Fibroblast of upper back skin (primary cell): Measurements from ENCODE around the gene TP73.

Experiments
- DNase-seq: peaks from one replicate; pipeline ENCODE4 v3.0.0-alpha.2; 2013

The TP73 gene

DNA sequence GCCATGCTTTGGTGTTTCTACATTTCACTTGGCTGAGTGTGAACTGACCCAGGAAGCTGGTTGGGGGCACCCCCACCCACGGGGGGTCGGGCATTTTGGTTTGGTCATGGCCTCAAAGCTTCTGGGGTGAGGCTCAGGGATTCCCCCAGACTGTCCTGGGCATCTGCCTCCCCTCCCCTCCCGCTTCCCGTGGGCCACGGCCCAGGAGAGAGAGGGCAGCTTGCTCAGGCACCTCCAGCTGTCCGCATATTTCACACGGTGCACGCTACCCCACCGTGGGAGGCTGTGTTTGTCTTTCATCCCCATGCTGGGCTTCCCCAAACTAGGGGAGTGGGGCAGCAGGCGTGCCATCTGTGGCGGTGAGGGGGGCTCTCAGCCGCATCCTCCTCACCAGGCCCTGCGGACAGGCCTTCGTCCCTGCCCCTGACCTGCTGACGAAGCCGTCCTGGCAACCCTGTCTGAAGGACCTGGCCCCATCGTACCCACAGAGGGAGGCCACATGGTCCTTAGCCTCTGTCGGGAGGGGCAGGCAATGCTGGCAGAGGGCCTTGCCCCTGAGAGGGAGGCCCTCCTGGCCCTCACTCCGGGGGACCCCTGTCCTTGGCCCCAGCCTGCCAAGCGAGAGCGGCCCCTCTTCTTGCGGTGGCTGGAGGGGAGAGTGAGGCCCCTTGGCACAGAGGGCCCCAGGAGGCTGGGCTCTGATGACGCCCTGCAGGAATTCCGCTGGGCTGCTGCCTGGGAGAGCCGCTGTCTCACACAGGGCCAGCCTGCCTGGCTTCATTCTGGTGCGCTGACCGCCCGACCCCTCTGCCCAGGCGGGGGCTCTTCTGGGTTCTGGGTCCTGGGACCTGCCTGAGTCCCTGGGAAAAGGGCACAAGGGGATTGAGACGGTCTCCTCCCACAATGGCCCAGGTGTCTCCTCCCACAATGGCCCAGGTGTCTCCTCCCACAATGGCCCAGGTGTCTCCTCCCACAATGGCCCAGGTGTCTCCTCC, 22.1 kb downstream of the TP73 start:
- no peak for DNase-seq

- DNase-seq: no peak
Measured at GRCh38 chr1:3675436-3675835, 23.1 kb downstream of the TP73 start.

GRCh38 chr1:3676581-3677470, 24.5 kb downstream of the TP73 start:
- no peak for DNase-seq

- DNase-seq: no peak
Measured at GRCh38 chr1:3677484-3677883, 25.2 kb downstream of the TP73 start.

DNA sequence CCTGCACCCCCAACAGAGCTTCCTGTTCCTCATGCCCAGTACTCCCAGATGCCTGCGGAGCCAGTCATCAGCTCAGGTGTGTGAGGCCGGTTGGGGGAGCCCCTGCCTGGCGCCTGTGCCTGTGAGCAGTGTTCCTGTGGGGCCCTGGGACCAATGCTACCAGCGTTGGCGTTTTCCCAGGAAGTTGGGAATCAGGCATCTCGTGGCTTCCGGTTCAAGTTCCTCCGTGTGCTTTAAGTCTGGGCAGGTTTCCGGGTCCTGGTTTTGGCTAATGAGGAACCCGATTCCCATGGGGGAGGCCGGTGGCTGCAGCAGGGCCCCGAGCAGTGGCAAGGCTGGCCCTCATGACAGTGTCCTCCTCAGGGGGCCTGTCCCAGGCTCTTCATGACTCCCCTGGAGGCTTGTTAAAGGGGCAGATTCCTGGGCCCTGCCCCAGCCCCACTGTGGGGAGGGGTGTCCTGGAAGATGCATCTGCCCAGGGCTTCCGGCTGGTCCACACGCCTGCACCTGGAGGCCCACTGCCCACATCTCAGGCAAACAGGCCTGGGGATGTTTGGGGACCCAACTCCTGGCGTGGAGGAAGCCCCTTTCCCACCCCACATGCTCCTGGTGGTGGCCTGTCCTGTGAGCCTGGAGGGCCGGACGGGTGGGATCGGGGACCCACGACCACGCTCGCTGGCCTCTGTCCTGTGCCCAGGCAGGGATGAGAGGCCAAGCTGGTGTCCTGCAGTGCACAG, 26.2 kb downstream of the TP73 start:
- DNase-seq: no peak

- no peak for DNase-seq
Measured at GRCh38 chr1:3679098-3679555, 26.8 kb downstream of the TP73 start.

DNA sequence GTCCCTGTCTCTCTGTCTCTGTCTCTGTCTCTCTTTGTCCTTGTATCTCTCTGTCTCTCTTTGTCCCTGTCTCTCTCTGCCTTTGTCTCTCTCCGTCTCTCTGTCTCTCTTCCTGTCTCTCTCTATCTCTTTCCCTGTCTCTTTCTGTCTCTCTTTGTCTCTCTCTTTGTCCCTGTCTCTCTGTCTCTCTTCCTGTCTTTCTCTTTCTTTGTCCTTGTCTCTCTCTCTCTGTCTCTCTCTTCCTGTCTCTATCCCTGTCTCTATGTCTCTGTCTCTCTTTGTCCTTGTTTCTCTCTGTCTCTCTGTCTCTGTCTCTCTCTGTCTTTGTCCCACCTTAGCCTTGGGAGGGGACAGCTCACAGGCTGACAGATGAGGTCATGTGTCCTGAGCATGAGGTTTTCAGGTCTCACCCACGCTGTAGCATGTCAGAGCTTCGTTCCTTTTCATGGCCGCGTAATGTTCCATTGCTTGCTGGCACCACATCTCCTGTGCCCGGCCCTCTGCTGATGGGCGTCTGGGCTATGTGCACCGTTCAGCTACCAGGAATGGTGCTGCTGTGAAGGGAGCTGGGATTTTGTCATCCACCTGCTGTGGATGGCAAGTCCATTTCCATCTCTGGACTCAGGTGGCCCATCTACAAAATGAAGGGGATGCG, 27.6 kb downstream of the TP73 start:
- DNase-seq: no peak

DNA sequence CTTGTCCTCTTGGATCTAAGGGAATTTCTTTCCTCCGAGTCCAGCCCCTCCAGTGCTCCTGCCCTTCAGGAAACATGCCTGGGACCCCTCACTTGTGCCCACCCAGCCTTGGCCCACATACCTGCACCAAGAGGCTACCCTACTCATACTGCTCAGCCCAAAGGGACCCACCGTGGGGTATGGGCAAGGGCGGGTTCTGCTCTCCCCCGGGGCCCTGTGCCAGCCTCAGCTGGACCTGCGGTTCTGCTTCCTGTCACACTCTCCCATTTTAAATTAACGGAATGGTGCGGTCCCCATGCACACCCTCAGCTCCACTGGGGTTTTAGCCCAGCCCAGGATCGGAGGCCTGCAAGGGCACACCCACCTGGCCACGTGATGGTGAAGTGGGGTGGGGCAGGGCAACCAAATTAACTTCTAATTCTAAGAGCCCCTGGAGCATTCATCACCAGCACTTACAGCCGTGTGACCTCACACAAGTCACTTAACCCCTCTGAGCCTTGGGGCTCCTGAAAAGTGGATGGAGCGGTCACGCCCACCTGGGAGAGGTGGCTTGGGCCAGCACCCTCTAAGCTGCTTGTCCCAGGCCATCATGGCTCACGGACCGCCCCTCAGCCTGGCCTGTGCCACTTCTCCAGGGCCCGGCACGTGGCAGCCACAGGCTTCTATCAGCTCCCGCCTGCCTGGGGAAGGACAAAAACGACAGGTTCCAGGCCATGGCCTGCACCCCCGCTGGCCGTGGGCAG, 28.3 kb downstream of the TP73 start:
- DNase-seq: no peak

DNA sequence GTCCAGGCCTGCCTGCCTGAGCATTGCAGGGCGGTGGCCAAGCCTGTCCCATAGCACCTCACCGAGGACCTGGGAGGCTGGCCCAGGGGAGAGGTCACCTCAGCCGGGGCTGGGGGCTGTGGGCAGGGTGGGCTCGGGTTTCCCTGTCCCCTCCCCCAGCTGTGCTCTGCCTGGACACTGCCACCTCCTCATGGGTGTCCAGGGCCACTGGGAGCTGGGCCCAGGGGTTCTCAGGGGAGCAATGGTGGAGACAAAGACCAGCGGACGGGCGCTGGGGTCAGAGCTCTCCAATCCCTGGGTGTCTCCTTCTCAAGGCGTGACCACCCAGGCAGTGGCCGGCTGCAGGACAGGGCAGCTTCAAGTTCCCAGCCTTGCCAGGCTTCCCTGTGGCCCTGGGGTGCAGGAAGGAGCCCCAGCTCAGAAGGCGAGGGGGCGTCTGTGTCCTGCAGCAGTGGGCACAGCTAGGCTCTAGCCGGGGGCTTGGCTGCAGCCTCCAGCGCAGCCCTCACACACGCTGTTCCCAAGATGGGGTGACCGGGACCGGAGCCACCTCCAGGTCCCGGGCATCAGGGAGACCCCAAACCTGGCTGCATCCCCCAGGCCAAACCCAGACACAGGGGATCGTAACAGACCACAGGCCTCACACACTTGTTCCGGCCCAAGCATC, 29.0 kb downstream of the TP73 start:
- no peak for DNase-seq

DNA sequence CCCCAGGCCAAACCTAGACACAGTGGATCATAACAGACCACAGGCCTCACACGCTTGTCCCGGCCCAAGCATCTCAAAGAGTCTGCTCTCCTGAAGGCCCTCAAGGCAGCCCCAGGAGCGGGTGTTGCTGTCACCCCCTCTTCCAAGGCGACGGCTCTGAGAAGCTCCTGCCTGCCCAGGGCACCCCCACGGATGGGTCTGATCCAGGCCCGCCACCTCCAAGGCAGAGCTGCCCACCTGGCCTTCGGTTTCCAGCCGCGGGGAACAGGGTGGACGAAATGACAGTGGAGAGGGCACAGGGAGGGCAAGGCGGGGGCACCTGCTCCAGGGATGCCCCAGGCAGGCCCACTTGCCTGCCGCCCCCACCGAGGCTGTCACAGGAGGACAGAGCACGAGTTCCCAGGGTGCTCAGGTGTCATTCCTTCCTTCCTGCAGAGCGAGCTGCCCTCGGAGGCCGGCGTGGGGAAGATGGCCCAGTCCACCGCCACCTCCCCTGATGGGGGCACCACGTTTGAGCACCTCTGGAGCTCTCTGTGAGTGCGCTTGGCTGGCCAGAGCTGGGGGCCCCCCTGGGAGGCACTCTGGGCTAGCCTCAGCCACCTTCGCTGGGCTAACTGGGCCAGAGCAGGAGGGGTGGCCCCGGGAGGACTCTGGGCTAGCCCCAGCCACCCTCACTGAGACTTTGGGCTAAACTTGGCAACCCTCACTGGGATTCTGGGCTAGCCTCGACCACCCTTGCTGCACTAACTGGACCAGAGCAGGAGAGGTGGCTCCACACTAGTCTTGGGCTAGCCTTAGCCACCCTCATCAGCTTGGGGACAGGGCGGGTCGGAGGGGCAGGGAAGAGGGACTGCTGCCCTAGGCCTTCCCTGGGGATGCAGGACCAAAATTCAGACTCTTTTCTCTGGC, 29.8 kb downstream of the TP73 start:
- no peak for DNase-seq

GRCh38 chr1:3683197-3683596, 30.9 kb downstream of the TP73 start:
- DNase-seq: no peak

GRCh38 chr1:3683992-3684391, 31.7 kb downstream of the TP73 start:
- DNase-seq: no peak

DNA sequence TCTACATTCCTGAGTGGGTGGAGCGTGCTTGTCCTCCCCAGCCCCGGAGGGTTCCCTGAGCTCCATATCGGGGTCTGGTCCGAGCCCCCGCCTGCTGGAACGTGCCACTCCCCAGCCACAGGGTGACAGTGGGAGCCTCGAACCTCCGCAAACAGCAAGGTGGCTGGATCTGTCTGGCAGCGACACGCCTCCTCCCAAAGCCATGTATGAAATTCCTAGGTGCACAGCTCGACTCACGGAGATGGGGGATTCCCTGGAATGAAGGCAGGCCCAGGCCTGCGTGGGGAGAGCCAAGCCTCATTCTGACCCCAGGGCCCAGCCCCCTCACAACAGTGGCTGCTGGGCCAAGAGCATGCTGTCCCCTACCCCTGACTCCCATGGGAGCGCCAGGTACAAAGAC, 32.9 kb downstream of the TP73 start:
- no peak for DNase-seq

DNA sequence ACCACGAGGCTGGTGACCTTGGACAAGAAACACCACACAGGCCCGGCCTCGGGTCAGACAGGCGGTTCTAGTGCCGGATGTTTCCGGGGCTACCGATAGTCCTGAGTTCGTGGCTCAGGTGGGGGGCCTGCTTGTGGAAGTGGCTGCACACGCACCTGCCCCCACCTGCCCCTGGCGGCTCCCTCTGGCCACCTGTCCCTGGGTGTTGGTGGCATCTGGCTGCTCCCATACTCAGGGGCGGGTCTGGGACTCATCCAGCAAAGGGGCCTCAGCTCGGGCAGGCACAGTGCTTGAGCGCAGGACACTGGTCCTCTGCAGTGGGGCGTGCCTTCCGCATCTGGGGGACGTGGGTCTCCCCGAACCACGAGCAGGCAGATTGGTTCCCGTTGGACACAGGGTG, 33.6 kb downstream of the TP73 start:
- DNase-seq: no peak

GRCh38 chr1:3687504-3687903, 35.2 kb downstream of the TP73 start:
- no peak for DNase-seq

- no peak for DNase-seq
Measured at GRCh38 chr1:3688356-3689137, 36.2 kb downstream of the TP73 start.

DNA sequence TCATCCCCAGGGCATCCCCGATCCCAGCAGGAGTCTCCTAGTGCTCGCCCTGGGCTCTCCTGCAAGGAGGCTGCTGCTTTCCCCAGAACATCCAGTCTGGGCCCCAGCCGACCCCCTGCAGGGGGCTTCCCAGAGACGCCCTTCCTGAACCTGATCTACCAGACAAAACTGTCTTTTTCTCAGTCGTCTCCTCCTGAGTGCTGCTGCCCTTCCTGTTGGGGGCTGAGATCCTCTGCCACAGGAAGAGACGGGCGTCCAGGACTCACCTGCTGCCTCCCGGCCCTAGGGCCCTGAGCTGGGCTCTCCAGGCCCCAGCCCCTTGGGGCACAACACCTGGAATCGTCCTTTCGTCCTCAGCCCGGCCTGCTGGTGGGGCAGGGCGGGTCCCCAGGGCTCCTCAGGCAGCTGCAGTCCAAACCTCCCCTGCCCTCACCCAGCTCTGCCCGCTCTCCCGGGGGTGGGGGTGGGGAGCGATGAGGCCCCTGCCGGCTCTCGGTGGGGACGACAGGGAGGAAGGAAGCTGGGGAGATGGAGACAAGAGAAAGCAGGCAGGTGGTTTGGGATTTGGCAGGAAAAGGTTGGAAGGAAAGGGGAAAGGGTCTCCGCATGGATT, 36.9 kb downstream of the TP73 start:
- DNase-seq: no peak

GRCh38 chr1:3690282-3691065, 38.2 kb downstream of the TP73 start:
- DNase-seq: no peak
